ENCODE measurements around the gene PRAME. TPM values are rescaled to one million over a fixed set of nuclear protein-coding genes. Genes with fewer than 3 reads are reported as not detected.

PRAME gene
- total and polyA plus RNA-seq, 2 of the 13 experiments (the other 11 are each of a cell fraction or from before 2014, with no cell fraction given) = 0.11 to 0.83 TPM

- TF ChIP-seq HMGXB4 (CRISPR knock-in tag; IDR thresholded peaks at IDR 0.05; ENCODE audit: borderline replicate concordance in 1 of 2, low read depth in 1 of 2) = peak; percentile 84 to 93; a peak in 3 of 4 replicates
- TF ChIP-seq ZNF468 (CRISPR knock-in tag; IDR thresholded peaks at IDR 0.05) = 0 out of 2 replicates have a peak, but pooled peaks have one; percentile 83
- TF ChIP-seq TOE1 (CRISPR knock-in tag; IDR thresholded peaks at IDR 0.05) = no peak
- TF ChIP-seq ZNF407 (CRISPR knock-in tag; IDR thresholded peaks at IDR 0.05; ENCODE audit: not compliant biosample characterization) = no peak
- no peak for TF ChIP-seq ZNF17 (CRISPR knock-in tag; IDR thresholded peaks at IDR 0.05)
- TF ChIP-seq ZNF362 (CRISPR knock-in tag; IDR thresholded peaks at IDR 0.05; ENCODE audit: borderline replicate concordance) = no peak
- peak; percentile 23; the same call in 1 of the 2 replicates for TF ChIP-seq NCOA2 (CRISPR knock-in tag; IDR thresholded peaks at IDR 0.05)
- 0 out of 2 replicates have a peak, but pooled peaks have one; percentile 18 for TF ChIP-seq SP5 (CRISPR knock-in tag; IDR thresholded peaks at IDR 0.05; ENCODE audit: borderline replicate concordance, low read depth)
- TF ChIP-seq ZNF652 (CRISPR knock-in tag; IDR thresholded peaks at IDR 0.05; ENCODE audit: borderline replicate concordance, low read depth) = peak; percentile 45; the same call in 1 of the 2 replicates
- TF ChIP-seq TAF1 (CRISPR knock-in tag; IDR thresholded peaks at IDR 0.05) = peak; percentile 71
- TF ChIP-seq MAX (IDR thresholded peaks at IDR 0.05) = peak; percentile 87
- TF ChIP-seq PRDM10 (CRISPR knock-in tag; IDR thresholded peaks at IDR 0.05; ENCODE audit: low read depth) = no peak
Measured at GRCh38 chr22:22508274-22509176, 50.5 kb downstream of the PRAME start, which contains the start of gene ZNF280B (continued).

Measured in HepG2 (cell line).